IPS-20b (cell line): ENCODE data around the gene PLD1.
"Not testable (repeated sequence)": the region's sequence is repeated elsewhere in the genome, so short reads cannot be mapped to it uniquely, and the experiment has no call there.

Experiments
- H3K27ac ChIP-seq: one replicate; pipeline ENCODE4 v1.5.1; 2013; ENCODE audit warnings: low read length
- H3K27me3 ChIP-seq: 2 replicates; pipeline ENCODE4 v1.6.1; 2013; ENCODE audit warnings: mild to moderate bottlenecking, low read length, inconsistent platforms; ENCODE audit not compliant: insufficient read depth
- H3K36me3 ChIP-seq: 2 replicates; pipeline ENCODE4 v1.6.1; 2013; ENCODE audit warnings: low read depth, mild to moderate bottlenecking, inconsistent platforms, low read length, moderate library complexity; ENCODE audit not compliant: insufficient read depth
- H3K4me1 ChIP-seq: 2 replicates; pipeline ENCODE4 v1.6.1; 2013; ENCODE audit warnings: mild to moderate bottlenecking, control low read depth, inconsistent platforms, low read length, moderate library complexity; ENCODE audit not compliant: insufficient read depth
- H3K4me3 ChIP-seq: 2 replicates; pipeline ENCODE4 v1.5.1; 2013; ENCODE audit warnings: mild to moderate bottlenecking, low read length, inconsistent platforms
- H3K9ac ChIP-seq: 2 replicates; pipeline ENCODE4 v1.6.1; 2013; ENCODE audit warnings: low read depth, mild to moderate bottlenecking, inconsistent platforms, low read length, moderate library complexity
- H3K9me3 ChIP-seq: 2 replicates; pipeline ENCODE4 v1.6.1; 2013; ENCODE audit warnings: mild to moderate bottlenecking, low read depth, low read length, inconsistent platforms; ENCODE audit not compliant: insufficient read depth

PLD1 gene

GRCh38 chr3:171643033-171643432 lies 167.2 kb downstream of the PLD1 start:
- Histone ChIP-seq H3K4me3 (no peak overlapping the region), H3K9ac (no peak overlapping the region), H3K4me1 (no peaks in the 10 kb centered on the region), H3K27me3 (no peaks in the 10 kb centered on the region), H3K9me3 (no peaks in the 10 kb centered on the region), H3K36me3 (no peaks in the 10 kb centered on the region), H3K27ac (no peak overlapping the region)

- no peak overlapping the region for H3K4me3 ChIP-seq
- H3K27me3 ChIP-seq = no peaks in the 10 kb centered on the region
- H3K4me1 ChIP-seq = no peaks in the 10 kb centered on the region
- H3K36me3 ChIP-seq = no peaks in the 10 kb centered on the region
- no peak overlapping the region for H3K27ac ChIP-seq
- H3K9me3 ChIP-seq = no peaks in the 10 kb centered on the region
- no peak overlapping the region for H3K9ac ChIP-seq
These were observed 169.5 kb downstream of the PLD1 start for GRCh38 chr3:171640520-171641412.

GRCh38 chr3:171636666-171637065 lies 173.6 kb downstream of the PLD1 start:
- no peaks in the 10 kb centered on the region for H3K9me3 ChIP-seq
- H3K36me3 ChIP-seq = no peaks in the 10 kb centered on the region
- no peak overlapping the region for H3K27ac ChIP-seq
- H3K27me3 ChIP-seq = no peaks in the 10 kb centered on the region
- H3K4me3 ChIP-seq = no peak overlapping the region
- H3K9ac ChIP-seq = no peak overlapping the region
- H3K4me1 ChIP-seq = no peaks in the 10 kb centered on the region

- Histone ChIP-seq H3K9ac (no peak overlapping the region), H3K27me3 (no peaks in the 10 kb centered on the region), H3K4me3 (no peak overlapping the region), H3K27ac (no peak overlapping the region), H3K4me1 (no peaks in the 10 kb centered on the region), H3K9me3 (no peaks in the 10 kb centered on the region), H3K36me3 (no peaks in the 10 kb centered on the region)
These were observed 177.5 kb downstream of the PLD1 start for GRCh38 chr3:171632766-171633165.

- not testable (repeated sequence) for H3K4me1 ChIP-seq, H3K4me3 ChIP-seq, H3K36me3 ChIP-seq, H3K27me3 ChIP-seq, H3K27ac ChIP-seq, H3K9ac ChIP-seq
- H3K9me3 ChIP-seq = peaks cover 16% of the 10 kb centered on the region; the same call in 1 of the 2 replicates
These were observed 183.5 kb downstream of the PLD1 start for GRCh38 chr3:171626799-171627198.

GRCh38 chr3:171622126-171622525 lies 188.2 kb downstream of the PLD1 start:
- no peak overlapping the region for H3K9ac ChIP-seq
- no peaks in the 10 kb centered on the region for H3K4me1 ChIP-seq
- H3K36me3 ChIP-seq = 0 out of 2 replicates have a peak, but pooled peaks cover 3% of the 10 kb centered on the region
- H3K9me3 ChIP-seq = peaks cover 16% of the 10 kb centered on the region; the same call in 1 of the 2 replicates
- H3K27me3 ChIP-seq = no peaks in the 10 kb centered on the region
- no peak overlapping the region for H3K4me3 ChIP-seq
- H3K27ac ChIP-seq = no peak overlapping the region

- no peaks in the 10 kb centered on the region for H3K27me3 ChIP-seq
- no peak overlapping the region for H3K4me3 ChIP-seq
- H3K4me1 ChIP-seq = no peaks in the 10 kb centered on the region
- H3K9ac ChIP-seq = no peak overlapping the region
- no peak overlapping the region for H3K27ac ChIP-seq
- H3K9me3 ChIP-seq = peaks cover 16% of the 10 kb centered on the region; the same call in 1 of the 2 replicates
- H3K36me3 ChIP-seq = 0 out of 2 replicates have a peak, but pooled peaks cover 3% of the 10 kb centered on the region
These were observed 189.4 kb downstream of the PLD1 start for GRCh38 chr3:171620825-171621434.

- no peak overlapping the region for H3K4me3 ChIP-seq
- H3K36me3 ChIP-seq = no peaks in the 10 kb centered on the region
- H3K27ac ChIP-seq = no peak overlapping the region
- no peaks in the 10 kb centered on the region for H3K4me1 ChIP-seq
- H3K9me3 ChIP-seq = no peaks in the 10 kb centered on the region
- no peaks in the 10 kb centered on the region for H3K27me3 ChIP-seq
- H3K9ac ChIP-seq = no peak overlapping the region
These were observed 193.5 kb downstream of the PLD1 start for GRCh38 chr3:171616798-171617197.

- no peaks in the 10 kb centered on the region for H3K9me3 ChIP-seq
- no peaks in the 10 kb centered on the region for H3K27me3 ChIP-seq
- no peak overlapping the region for H3K9ac ChIP-seq
- H3K4me1 ChIP-seq = no peaks in the 10 kb centered on the region
- H3K36me3 ChIP-seq = no peaks in the 10 kb centered on the region
- H3K4me3 ChIP-seq = no peak overlapping the region
- H3K27ac ChIP-seq = no peak overlapping the region
These were observed 194.6 kb downstream of the PLD1 start for GRCh38 chr3:171615686-171616085.

GRCh38 chr3:171615281-171615680 lies 195.0 kb downstream of the PLD1 start:
- Histone ChIP-seq H3K4me1 (no peaks in the 10 kb centered on the region), H3K27ac (no peak overlapping the region), H3K36me3 (no peaks in the 10 kb centered on the region), H3K4me3 (no peak overlapping the region), H3K9me3 (no peaks in the 10 kb centered on the region), H3K9ac (no peak overlapping the region), H3K27me3 (no peaks in the 10 kb centered on the region)

- Histone ChIP-seq H3K4me1 (no peaks in the 10 kb centered on the region), H3K36me3 (no peaks in the 10 kb centered on the region), H3K27ac (no peak overlapping the region), H3K9ac (no peak overlapping the region), H3K9me3 (no peaks in the 10 kb centered on the region), H3K27me3 (no peaks in the 10 kb centered on the region), H3K4me3 (0 out of 2 replicates have a peak overlapping the region, but pooled peaks have one; percentile 28)
These were observed 195.9 kb downstream of the PLD1 start for GRCh38 chr3:171614318-171614921.
